HG02571 (cell line): ENCODE data around the gene COQ2.
"Not testable (repeated sequence)": the region's sequence is repeated elsewhere in the genome, so short reads cannot be mapped to it uniquely, and the experiment has no call there.

Experiments
- ATAC-seq: cut with Tn5 transposase; IDR thresholded peaks from one replicate; pipeline ENCODE4 v1.9.1; 2021; ENCODE audit warnings: mild to moderate bottlenecking, moderate library complexity; ENCODE audit not compliant: unreplicated experiment

The COQ2 gene

GRCh38 chr4:83288381-83288780 lies 3.8 kb upstream of the COQ2 start:
- not testable (repeated sequence) for ATAC-seq

GRCh38 chr4:83285055-83285407 lies 433 bp upstream of the COQ2 start:
- no peak for ATAC-seq

- no peak for ATAC-seq
Observed at GRCh38 chr4:83283181-83283580, 1.4 kb downstream of the COQ2 start.

- no peak for ATAC-seq
Observed at GRCh38 chr4:83282049-83282535, 2.5 kb downstream of the COQ2 start.

- ATAC-seq = no peak
Observed at GRCh38 chr4:83281307-83281706, 3.3 kb downstream of the COQ2 start.

GRCh38 chr4:83276299-83277040 lies 8.1 kb downstream of the COQ2 start:
- peak; percentile 73 for ATAC-seq

- ATAC-seq = not testable (repeated sequence)
Observed at GRCh38 chr4:83273926-83274325, 10.7 kb downstream of the COQ2 start.

GRCh38 chr4:83272900-83273299 lies 11.7 kb downstream of the COQ2 start:
- peak; percentile 78 for ATAC-seq

GRCh38 chr4:83269256-83269655 lies 15.3 kb downstream of the COQ2 start:
- ATAC-seq = no peak

- ATAC-seq = no peak
Observed at GRCh38 chr4:83268491-83268890, 16.1 kb downstream of the COQ2 start.

GRCh38 chr4:83267830-83268475 lies 16.6 kb downstream of the COQ2 start:
- ATAC-seq = no peak

- no peak for ATAC-seq
Observed at GRCh38 chr4:83267121-83267829, 17.3 kb downstream of the COQ2 start.

- no peak for ATAC-seq
Observed at GRCh38 chr4:83266689-83267088, 17.9 kb downstream of the COQ2 start.

- ATAC-seq = no peak
Observed at GRCh38 chr4:83263106-83263505, 21.5 kb downstream of the COQ2 start.

- no peak for ATAC-seq
Observed at GRCh38 chr4:83262682-83263081, 21.9 kb downstream of the COQ2 start.

GRCh38 chr4:83261307-83261706 lies 23.3 kb downstream of the COQ2 start:
- no peak for ATAC-seq

- ATAC-seq = no peak
Observed at GRCh38 chr4:83259586-83259985, 25.0 kb downstream of the COQ2 start.

GRCh38 chr4:83258461-83258860 lies 26.1 kb downstream of the COQ2 start:
- no peak for ATAC-seq

- ATAC-seq = no peak
Observed at GRCh38 chr4:83257811-83258210, 26.8 kb downstream of the COQ2 start.

GRCh38 chr4:83255584-83255983 lies 29.0 kb downstream of the COQ2 start:
- no peak for ATAC-seq

GRCh38 chr4:83252782-83253405 lies 31.7 kb downstream of the COQ2 start:
- ATAC-seq = peak; percentile 73
